Lower lobe of right lung (tissue), 2 donors: ENCODE results near the gene PPP1R12A. TPM values are rescaled to one million over a fixed set of nuclear protein-coding genes. Genes with fewer than 3 reads are reported as not detected.

ENCODE experiments used
- ATAC-seq, 2 donors: fragments of 200-7000 bp; cut with Tn5 transposase; one replicate each; pipeline ENCODE4 v1.9.1; 2020 to 2022; ENCODE audit warnings: mild to moderate bottlenecking in 2 of 2, moderate library complexity in 2 of 2
- DNase-seq: peaks from one replicate; pipeline ENCODE4 v3.0.0-alpha.2; 2020
- H3K27ac ChIP-seq: fragments of 200-600 bp; one replicate; pipeline ENCODE4 v1.8.0; 2022
- H3K27me3 ChIP-seq: fragments of 200-600 bp; one replicate; pipeline ENCODE4 v1.8.0; 2022; ENCODE audit warnings: low read depth
- H3K36me3 ChIP-seq: fragments of 200-600 bp; one replicate; pipeline ENCODE4 v1.8.0; 2022; ENCODE audit warnings: mild to moderate bottlenecking
- H3K4me1 ChIP-seq: fragments of 200-600 bp; one replicate; pipeline ENCODE4 v1.8.0; 2022
- H3K4me3 ChIP-seq: fragments of 200-600 bp; one replicate; pipeline ENCODE4 v1.8.0; 2022; ENCODE audit warnings: mild to moderate bottlenecking
- H3K9me3 ChIP-seq: fragments of 200-600 bp; one replicate; pipeline ENCODE4 v1.8.0; 2022
- CTCF ChIP-seq: fragments of 200-600 bp; IDR thresholded peaks from one replicate; pipeline ENCODE4 v1.8.0; 2022; ENCODE audit warnings: antibody characterized with exemption, mild to moderate bottlenecking
- intact Hi-C: fragments of 100-400 bp; cut with DNase I; formaldehyde crosslinking; loops from one replicate; pipeline ENCODE4 v1.11.0; 2022
- total RNA-seq: library from RNA; stranded (reverse); fragmentation: NEBNext Ultra II Directional; extraction: Animal tissue kit (Norgen Biotek cat#: 25700); gene quantifications from one replicate; pipeline ENCODE4 v1.2.1, GENCODE V29; 2021
- donor health status: DM: no; HTN: yes; CAD: no; lungs with severe emphysema.

The PPP1R12A gene
- total RNA-seq, 1 donor from 2014 or later = 84.1 TPM

- intact Hi-C loops = no loop called here
- no peaks in the 10 kb centered on the region for H3K4me1 ChIP-seq
These were observed 40.2 kb upstream of the PPP1R12A start for GRCh38 chr12:79975143-79975542.

GRCh38 chr12:79973801-79974200, 38.9 kb upstream of the PPP1R12A start:
- Histone ChIP-seq H3K27ac (no peak overlapping the region), H3K36me3 (no peaks in the 10 kb centered on the region), H3K4me1 (no peaks in the 10 kb centered on the region), H3K4me3 (no peak overlapping the region), H3K27me3 (no peaks in the 10 kb centered on the region), H3K9me3 (no peaks in the 10 kb centered on the region)
- ATAC-seq = no peak
- intact Hi-C loops = no loop called here
- no peak for TF ChIP-seq CTCF
- DNase-seq = no peak

More at GRCh38 chr12:79975143-79975542, 40.2 kb upstream of the PPP1R12A start:
- no peaks in the 10 kb centered on the region for H3K36me3 ChIP-seq
- no peak for DNase-seq
- TF ChIP-seq CTCF = no peak
- H3K27ac ChIP-seq = no peak overlapping the region
- no peak for ATAC-seq
- H3K4me3 ChIP-seq = no peak overlapping the region
- H3K27me3 ChIP-seq = no peaks in the 10 kb centered on the region
- H3K9me3 ChIP-seq = no peaks in the 10 kb centered on the region

- Histone ChIP-seq H3K27me3 (no peaks in the 10 kb centered on the region), H3K36me3 (no peaks in the 10 kb centered on the region), H3K4me3 (no peak overlapping the region), H3K9me3 (no peaks in the 10 kb centered on the region), H3K4me1 (no peaks in the 10 kb centered on the region), H3K27ac (no peak overlapping the region)
- DNase-seq (no peak), ATAC-seq (no peak)
- intact Hi-C loops = no loop called here
- no peak for TF ChIP-seq CTCF
These were observed 29.3 kb upstream of the PPP1R12A start for GRCh38 chr12:79964100-79964627.

- intact Hi-C loops = no loop called here
- Histone ChIP-seq H3K9me3 (no peaks in the 10 kb centered on the region), H3K4me1 (no peaks in the 10 kb centered on the region), H3K36me3 (no peaks in the 10 kb centered on the region), H3K4me3 (no peak overlapping the region), H3K27me3 (no peaks in the 10 kb centered on the region), H3K27ac (no peak overlapping the region)
- no peak for TF ChIP-seq CTCF
- ATAC-seq (no peak), DNase-seq (no peak)
These were observed 26.5 kb upstream of the PPP1R12A start for GRCh38 chr12:79961411-79961810.

GRCh38 chr12:79959484-79959883, 24.6 kb upstream of the PPP1R12A start:
- intact Hi-C loops = no loop called here
- TF ChIP-seq CTCF = no peak
- H3K9me3 ChIP-seq = peaks cover 6% of the 10 kb centered on the region
- ATAC-seq (no peak), DNase-seq (no peak)
- no peak overlapping the region for H3K4me3 ChIP-seq
- H3K4me1 ChIP-seq = no peaks in the 10 kb centered on the region
- no peaks in the 10 kb centered on the region for H3K36me3 ChIP-seq
- H3K27me3 ChIP-seq = no peaks in the 10 kb centered on the region
- no peak overlapping the region for H3K27ac ChIP-seq

GRCh38 chr12:79956896-79957295, 22.0 kb upstream of the PPP1R12A start:
- no peaks in the 10 kb centered on the region for H3K4me1 ChIP-seq
- intact Hi-C loops = no loop called here
- H3K27ac ChIP-seq = no peak overlapping the region
- peaks cover 6% of the 10 kb centered on the region for H3K9me3 ChIP-seq
- DNase-seq (no peak), ATAC-seq (no peak)
- no peaks in the 10 kb centered on the region for H3K36me3 ChIP-seq
- H3K27me3 ChIP-seq = no peaks in the 10 kb centered on the region
- TF ChIP-seq CTCF = no peak
- no peak overlapping the region for H3K4me3 ChIP-seq
